Measurements from ENCODE around the gene LAT.

The LAT gene

GRCh38 chr16:29007730-29008593, 23.1 kb downstream of the LAT start:
- H3K4me3 ChIP-seq (ENCODE audit: low read depth, low read length): no peak overlapping the region
- H3K27ac ChIP-seq (ENCODE audit: low read depth, low read length): no peak overlapping the region
- no peaks in the 10 kb centered on the region for H3K4me1 ChIP-seq (ENCODE audit: control insufficient read depth, insufficient read depth, low read length)
- H3K36me3 ChIP-seq (ENCODE audit: control insufficient read depth, insufficient read depth, low read length): no peaks in the 10 kb centered on the region
- H3K9ac ChIP-seq (ENCODE audit: low read length): no peak overlapping the region
- H3K9me3 ChIP-seq (ENCODE audit: control insufficient read depth, insufficient read depth, low read depth, low read length): no peaks in the 10 kb centered on the region
- no peaks in the 10 kb centered on the region for H3K27me3 ChIP-seq (ENCODE audit: control insufficient read depth, insufficient read depth, low read length)

DNA sequence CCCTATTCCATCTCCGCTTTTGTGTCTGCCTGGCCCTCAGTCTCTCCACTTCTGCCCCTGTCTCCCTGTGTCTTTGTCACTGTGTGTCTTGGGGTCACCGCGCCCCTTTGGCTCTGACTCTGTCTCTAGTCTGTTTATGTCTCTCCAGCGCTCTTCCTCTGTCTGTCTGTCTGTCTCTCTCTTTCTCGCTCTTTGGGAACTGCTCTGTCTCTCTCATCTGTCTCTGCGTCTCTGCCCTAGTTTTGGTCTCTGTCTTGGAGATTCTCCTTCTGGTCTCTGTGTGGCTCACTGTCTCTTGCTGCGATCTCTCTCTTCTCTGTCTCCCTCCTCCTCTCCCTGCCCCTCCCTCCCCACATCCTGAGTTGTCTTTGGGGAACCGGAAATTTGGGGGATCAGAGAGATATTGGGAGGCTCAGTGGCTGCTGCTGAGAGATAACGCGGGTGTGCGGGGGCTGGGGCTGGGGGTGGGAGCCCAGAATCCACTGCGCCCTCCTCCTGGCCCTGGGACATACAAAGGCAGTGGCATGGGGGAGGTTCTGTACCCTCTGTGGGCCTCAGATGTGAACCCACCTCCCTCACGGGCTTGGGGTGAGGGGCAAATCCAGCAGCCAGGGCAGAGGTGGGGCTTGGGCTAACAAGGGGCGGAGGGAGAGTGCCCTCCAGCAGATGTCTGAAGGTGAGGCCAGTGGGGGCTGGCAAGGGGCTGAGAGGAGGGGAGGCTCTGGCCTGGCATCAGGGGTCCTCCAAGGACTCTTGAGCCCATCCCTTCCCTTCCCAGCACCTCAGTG, 24.4 kb downstream of the LAT start:
- no peaks in the 10 kb centered on the region for H3K9me3 ChIP-seq (ENCODE audit: control insufficient read depth, insufficient read depth, low read depth, low read length)

GRCh38 chr16:29009838-29010166, 24.9 kb downstream of the LAT start:
- no peaks in the 10 kb centered on the region for H3K4me1 ChIP-seq (ENCODE audit: control insufficient read depth, insufficient read depth, low read length)
- no peak overlapping the region for H3K4me3 ChIP-seq (ENCODE audit: low read depth, low read length)

More for the DNA sequence above, 24.4 kb downstream of the LAT start:
- Histone ChIP-seq H3K4me1 (ENCODE audit: control insufficient read depth, insufficient read depth, low read length) (no peaks in the 10 kb centered on the region), H3K27me3 (ENCODE audit: control insufficient read depth, insufficient read depth, low read length) (no peaks in the 10 kb centered on the region), H3K27ac (ENCODE audit: low read depth, low read length) (no peak overlapping the region), H3K4me3 (ENCODE audit: low read depth, low read length) (no peak overlapping the region), H3K36me3 (ENCODE audit: control insufficient read depth, insufficient read depth, low read length) (no peaks in the 10 kb centered on the region), H3K9ac (ENCODE audit: low read length) (no peak overlapping the region)

DNA sequence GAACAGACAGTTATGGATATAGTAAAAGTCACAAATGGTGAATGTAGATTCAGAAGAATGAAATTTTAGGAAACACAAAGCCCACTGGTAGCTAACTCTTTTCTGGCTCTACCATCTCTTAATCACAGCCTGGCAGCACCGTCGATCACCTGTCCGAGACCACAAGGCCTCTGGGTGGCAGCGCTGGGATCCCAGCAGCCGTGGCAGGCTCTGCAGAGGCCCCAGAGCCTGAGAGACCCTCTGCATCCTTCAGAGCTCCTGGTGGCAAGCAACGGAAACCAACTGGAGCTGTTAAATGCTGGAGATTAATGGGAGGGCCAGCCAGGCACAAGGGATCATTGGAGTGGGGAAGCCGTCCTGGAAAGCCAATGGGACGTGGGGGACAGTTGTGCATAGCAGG, 26.3 kb downstream of the LAT start:
- Histone ChIP-seq H3K4me1 (ENCODE audit: control insufficient read depth, insufficient read depth, low read length) (no peaks in the 10 kb centered on the region), H3K4me3 (ENCODE audit: low read depth, low read length) (no peak overlapping the region), H3K9me3 (ENCODE audit: control insufficient read depth, insufficient read depth, low read depth, low read length) (no peaks in the 10 kb centered on the region), H3K27ac (ENCODE audit: low read depth, low read length) (no peak overlapping the region), H3K36me3 (ENCODE audit: control insufficient read depth, insufficient read depth, low read length) (no peaks in the 10 kb centered on the region), H3K9ac (ENCODE audit: low read length) (no peak overlapping the region), H3K27me3 (ENCODE audit: control insufficient read depth, insufficient read depth, low read length) (no peaks in the 10 kb centered on the region)

More at GRCh38 chr16:29009838-29010166, 24.9 kb downstream of the LAT start:
- Histone ChIP-seq H3K27me3 (ENCODE audit: control insufficient read depth, insufficient read depth, low read length) (no peaks in the 10 kb centered on the region), H3K9ac (ENCODE audit: low read length) (no peak overlapping the region), H3K27ac (ENCODE audit: low read depth, low read length) (no peak overlapping the region), H3K9me3 (ENCODE audit: control insufficient read depth, insufficient read depth, low read depth, low read length) (no peaks in the 10 kb centered on the region), H3K36me3 (ENCODE audit: control insufficient read depth, insufficient read depth, low read length) (no peaks in the 10 kb centered on the region)

DNA sequence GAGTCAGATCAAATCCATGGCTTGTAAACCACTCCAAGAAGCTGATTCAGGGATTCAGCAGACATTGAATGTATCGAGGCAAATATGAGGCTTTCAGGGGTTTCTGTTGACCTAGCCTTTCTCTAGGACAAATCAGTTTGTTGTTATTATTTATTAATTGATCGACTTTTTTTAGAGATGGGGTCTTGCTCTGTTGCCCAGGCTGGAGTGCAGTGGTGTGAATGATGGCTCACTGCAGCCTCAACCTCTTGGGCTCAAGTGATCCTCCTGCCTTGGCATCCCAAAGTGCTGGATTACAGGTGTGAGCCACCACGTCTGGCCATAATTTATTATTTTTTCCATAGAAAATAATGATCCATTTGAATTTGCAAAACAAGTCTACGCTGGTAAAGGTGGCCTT, 27.0 kb downstream of the LAT start:
- no peak overlapping the region for H3K9ac ChIP-seq (ENCODE audit: low read length)
- H3K27me3 ChIP-seq (ENCODE audit: control insufficient read depth, insufficient read depth, low read length): no peaks in the 10 kb centered on the region
- no peaks in the 10 kb centered on the region for H3K4me1 ChIP-seq (ENCODE audit: control insufficient read depth, insufficient read depth, low read length)
- no peak overlapping the region for H3K4me3 ChIP-seq (ENCODE audit: low read depth, low read length)
- no peaks in the 10 kb centered on the region for H3K36me3 ChIP-seq (ENCODE audit: control insufficient read depth, insufficient read depth, low read length)
- H3K9me3 ChIP-seq (ENCODE audit: control insufficient read depth, insufficient read depth, low read depth, low read length): no peaks in the 10 kb centered on the region
- no peak overlapping the region for H3K27ac ChIP-seq (ENCODE audit: low read depth, low read length)

DNA sequence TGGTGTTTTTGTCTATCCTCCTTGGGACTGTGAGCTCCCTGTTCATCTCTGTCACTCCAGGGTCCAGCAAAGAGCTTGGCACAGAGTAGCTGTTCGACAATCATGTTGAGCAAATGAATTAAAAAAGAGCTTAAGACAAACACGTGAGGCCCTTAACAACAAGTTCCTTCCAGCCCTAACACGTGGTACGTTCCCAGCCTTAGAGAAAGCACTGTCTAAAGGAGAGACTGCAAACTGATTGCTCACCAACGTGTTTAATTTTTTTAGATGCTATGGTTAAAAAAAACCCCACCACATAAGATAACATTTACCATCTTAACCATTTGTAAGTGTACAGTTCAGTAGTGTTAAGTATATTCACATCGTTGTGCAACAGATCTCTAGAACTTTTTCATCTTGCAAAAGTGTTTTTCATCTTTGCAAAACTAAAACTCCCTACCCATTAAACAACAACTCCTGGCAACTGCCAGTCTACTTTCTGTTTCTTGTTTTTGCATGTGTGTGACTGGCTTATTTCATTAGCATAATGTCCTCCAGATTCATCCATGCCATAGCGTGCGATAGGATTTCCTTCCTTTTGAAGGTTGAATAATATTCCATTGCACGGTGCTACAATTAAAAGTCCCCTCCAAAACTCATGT, 28.2 kb downstream of the LAT start:
- no peak overlapping the region for H3K27ac ChIP-seq (ENCODE audit: low read depth, low read length)
- no peaks in the 10 kb centered on the region for H3K9me3 ChIP-seq (ENCODE audit: control insufficient read depth, insufficient read depth, low read depth, low read length)
- H3K4me3 ChIP-seq (ENCODE audit: low read depth, low read length): no peak overlapping the region
- no peaks in the 10 kb centered on the region for H3K4me1 ChIP-seq (ENCODE audit: control insufficient read depth, insufficient read depth, low read length)
- no peaks in the 10 kb centered on the region for H3K27me3 ChIP-seq (ENCODE audit: control insufficient read depth, insufficient read depth, low read length)
- no peak overlapping the region for H3K9ac ChIP-seq (ENCODE audit: low read length)
- H3K36me3 ChIP-seq (ENCODE audit: control insufficient read depth, insufficient read depth, low read length): no peaks in the 10 kb centered on the region

- no peak overlapping the region for H3K9ac ChIP-seq (ENCODE audit: low read length)
- no peaks in the 10 kb centered on the region for H3K36me3 ChIP-seq (ENCODE audit: control insufficient read depth, insufficient read depth, low read length)
- no peak overlapping the region for H3K27ac ChIP-seq (ENCODE audit: low read depth, low read length)
- H3K4me1 ChIP-seq (ENCODE audit: control insufficient read depth, insufficient read depth, low read length): no peaks in the 10 kb centered on the region
- H3K9me3 ChIP-seq (ENCODE audit: control insufficient read depth, insufficient read depth, low read depth, low read length): no peaks in the 10 kb centered on the region
- H3K4me3 ChIP-seq (ENCODE audit: low read depth, low read length): no peak overlapping the region
- H3K27me3 ChIP-seq (ENCODE audit: control insufficient read depth, insufficient read depth, low read length): no peaks in the 10 kb centered on the region
Measured at GRCh38 chr16:29014561-29015069, 29.8 kb downstream of the LAT start.

- H3K4me3 ChIP-seq (ENCODE audit: low read depth, low read length): no peak overlapping the region
- no peaks in the 10 kb centered on the region for H3K9me3 ChIP-seq (ENCODE audit: control insufficient read depth, insufficient read depth, low read depth, low read length)
- H3K9ac ChIP-seq (ENCODE audit: low read length): no peak overlapping the region
- H3K36me3 ChIP-seq (ENCODE audit: control insufficient read depth, insufficient read depth, low read length): no peaks in the 10 kb centered on the region
- H3K4me1 ChIP-seq (ENCODE audit: control insufficient read depth, insufficient read depth, low read length): peaks cover 2% of the 10 kb centered on the region; the same call in 1 of the 2 replicates
- H3K27me3 ChIP-seq (ENCODE audit: control insufficient read depth, insufficient read depth, low read length): no peaks in the 10 kb centered on the region
- H3K27ac ChIP-seq (ENCODE audit: low read depth, low read length): no peak overlapping the region
Measured at GRCh38 chr16:29022196-29022595, 37.3 kb downstream of the LAT start.

DNA sequence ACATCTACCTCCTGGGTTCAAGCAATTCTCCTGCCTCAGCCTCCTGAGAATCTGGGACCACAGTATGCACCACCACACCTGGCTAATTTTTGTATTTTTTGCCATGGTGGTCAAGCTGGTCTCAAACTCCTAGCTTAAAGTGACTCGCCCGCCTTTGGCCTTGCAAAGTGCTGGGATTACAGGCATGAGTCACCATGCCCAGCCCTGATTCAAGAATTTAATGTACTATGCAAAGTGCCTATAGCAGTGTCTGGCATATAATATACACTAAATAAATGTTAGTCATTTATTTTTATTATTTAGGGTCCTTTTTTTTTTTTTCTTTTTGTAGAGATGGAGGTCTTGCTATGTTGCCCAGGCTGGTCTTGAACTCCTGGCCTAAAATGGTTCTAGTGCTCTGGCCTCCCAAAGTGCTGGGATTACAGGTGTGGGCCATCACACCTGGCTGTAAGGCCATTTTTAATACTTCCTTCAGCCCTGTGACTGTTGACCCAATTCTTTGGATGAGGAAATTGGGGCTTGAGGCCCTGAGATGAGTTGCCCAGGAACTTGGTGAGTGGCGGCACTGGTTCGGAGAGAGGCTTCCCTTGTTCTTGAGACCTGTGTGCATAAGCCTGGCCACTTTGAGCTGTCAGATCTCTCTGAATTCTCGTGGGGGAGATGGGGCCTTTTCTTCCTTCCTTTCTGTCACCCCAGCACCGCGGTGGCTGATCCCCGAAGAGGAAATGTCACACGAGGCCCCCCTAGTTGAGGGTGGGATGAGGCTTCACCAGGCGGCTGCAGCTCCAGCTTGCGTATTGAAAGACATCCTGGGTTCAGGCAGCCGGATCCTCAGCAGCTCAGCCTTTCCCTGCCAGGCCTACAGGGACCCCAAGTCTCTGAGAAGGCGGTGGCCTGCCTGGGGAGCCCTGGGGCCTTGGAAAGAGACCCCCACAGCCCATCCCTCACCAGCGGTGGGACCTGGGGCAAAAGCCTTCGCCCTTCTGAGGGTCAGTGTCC, 38.7 kb downstream of the LAT start:
- Histone ChIP-seq H3K36me3 (ENCODE audit: control insufficient read depth, insufficient read depth, low read length) (no peaks in the 10 kb centered on the region), H3K9ac (ENCODE audit: low read length) (no peak overlapping the region), H3K27ac (ENCODE audit: low read depth, low read length) (no peak overlapping the region), H3K27me3 (ENCODE audit: control insufficient read depth, insufficient read depth, low read length) (no peaks in the 10 kb centered on the region), H3K4me1 (ENCODE audit: control insufficient read depth, insufficient read depth, low read length) (peaks cover 7% of the 10 kb centered on the region; the same call in 1 of the 2 replicates), H3K4me3 (ENCODE audit: low read depth, low read length) (no peak overlapping the region), H3K9me3 (ENCODE audit: control insufficient read depth, insufficient read depth, low read depth, low read length) (no peaks in the 10 kb centered on the region)

- no peak overlapping the region for H3K27ac ChIP-seq (ENCODE audit: low read depth, low read length)
- no peaks in the 10 kb centered on the region for H3K27me3 ChIP-seq (ENCODE audit: control insufficient read depth, insufficient read depth, low read length)
- no peak overlapping the region for H3K4me3 ChIP-seq (ENCODE audit: low read depth, low read length)
- H3K9ac ChIP-seq (ENCODE audit: low read length): no peak overlapping the region
- H3K4me1 ChIP-seq (ENCODE audit: control insufficient read depth, insufficient read depth, low read length): peaks cover 13% of the 10 kb centered on the region
- no peaks in the 10 kb centered on the region for H3K9me3 ChIP-seq (ENCODE audit: control insufficient read depth, insufficient read depth, low read depth, low read length)
- no peaks in the 10 kb centered on the region for H3K36me3 ChIP-seq (ENCODE audit: control insufficient read depth, insufficient read depth, low read length)
Measured at GRCh38 chr16:29024278-29024677, 39.4 kb downstream of the LAT start.
